HepG2 (cell line): ENCODE results near the gene ZNF526. TPM values are rescaled to one million over a fixed set of nuclear protein-coding genes. Genes with fewer than 3 reads are reported as not detected.

Experiments used
- ATAC-seq: fragments of 200-7000 bp; cut with Tn5 transposase; 3 replicates; pipeline ENCODE4 v1.9.1; 2020; ENCODE audit warnings: mild to moderate bottlenecking, moderate library complexity
- BruUV-seq: library from RNA; stranded (reverse); fragments of 400-500 nt; replicated peaks from 2 replicates; lab custom pipeline; 2021; lab: Mats Ljungman, UMichigan
- CTCF ChIA-PET: fragments of 300-600 bp; formaldehyde crosslinking; extraction: SDS; loops from one replicate; lab custom pipeline; 2021; ENCODE audit warnings: low total read pairs, inconsistent platforms, low intra/inter-chr PET ratio; lab: Yijun Ruan, JAX
- POLR2A ChIA-PET: fragments of 350-600 bp; sonication (Branson Sonifier 250); formaldehyde crosslinking; loops from one replicate; lab custom pipeline; 2020; ENCODE audit warnings: antibody characterized with exemption, inconsistent platforms; lab: Yijun Ruan, JAX
- DNase-seq: peaks from one replicate; pipeline ENCODE4 v3.0.0-alpha.2; 2015; ENCODE audit warnings: low spot score
- FAIRE-seq: peaks from 3 replicates; lab custom pipeline; 2011; peaks lifted over from hg19 to GRCh38; lab: Jason Lieb, UNC
- H2AFZ ChIP-seq: one replicate; pipeline ENCODE4 v1.6.1; 2011; ENCODE audit warnings: low read length, inconsistent platforms
- H3K27ac ChIP-seq: fragments of 300-600 bp; 3 replicates; pipeline ENCODE4 v1.8.0; 2011; ENCODE audit warnings: mixed run types, mild to moderate bottlenecking, mixed read lengths, low read length, inconsistent platforms; ENCODE audit not compliant: insufficient read depth; ENCODE audit errors: extremely low read length
- H3K27me3 ChIP-seq, 2 experiments: fragments of 200-600 bp in 1 of 2; 2 replicates in 1 of 2; 3 replicates in 1 of 2; pipeline versions ENCODE4 v1.6.0 to v1.8.0; 2011; ENCODE audit warnings: low read length in 2 of 2, mild to moderate bottlenecking in 2 of 2, moderate library complexity in 2 of 2, inconsistent platforms in 1 of 2; ENCODE audit not compliant: insufficient read depth in 2 of 2, control insufficient read depth in 1 of 2
- H3K36me3 ChIP-seq, 2 experiments: fragments of 200-600 bp in 1 of 2; replicated peaks in 1 of 2; 2 replicates in 1 of 2; 3 replicates in 1 of 2; pipeline versions ENCODE4 v1.5.1 to v1.8.0; 2011; ENCODE audit warnings: low read length in 2 of 2, inconsistent platforms in 1 of 2; ENCODE audit not compliant: insufficient read depth in 2 of 2, control insufficient read depth in 1 of 2
- H3K4me1 ChIP-seq: 2 replicates; pipeline ENCODE4 v1.5.1; 2012; ENCODE audit warnings: low read length, inconsistent platforms; ENCODE audit not compliant: insufficient read depth
- H3K4me2 ChIP-seq: 2 replicates; pipeline ENCODE4 v1.6.0; 2011; ENCODE audit warnings: low read depth, low read length, inconsistent platforms
- H3K4me3 ChIP-seq, 3 experiments: fragments of 200-600 bp in 1 of 3; sonication (generic), shearing (Covaris generic) in 1 of 3; replicated peaks in 1 of 3; 2 replicates each; pipeline ENCODE4 v1.5.1; 2011 to 2016; ENCODE audit warnings: low read length in 3 of 3, inconsistent platforms in 2 of 3, low read depth in 2 of 3, mild to moderate bottlenecking in 2 of 3, control low read depth in 1 of 3, mixed read lengths in 1 of 3; ENCODE audit not compliant: insufficient read depth in 1 of 3
- H3K79me2 ChIP-seq: one replicate; pipeline ENCODE4 v1.6.1; 2011; ENCODE audit warnings: low read length, inconsistent platforms; ENCODE audit not compliant: insufficient read depth
- H3K9ac ChIP-seq: 2 replicates; pipeline ENCODE4 v1.6.0; 2011; ENCODE audit warnings: mild to moderate bottlenecking, low read depth, low read length, inconsistent platforms; ENCODE audit not compliant: insufficient read depth
- H3K9me3 ChIP-seq: 2 replicates; pipeline ENCODE4 v1.5.1; 2012; ENCODE audit warnings: mild to moderate bottlenecking, low read length
- H4K20me1 ChIP-seq: 2 replicates; pipeline ENCODE4 v1.6.0; 2011; ENCODE audit warnings: inconsistent platforms, mild to moderate bottlenecking, low read length, moderate library complexity; ENCODE audit not compliant: insufficient read depth
- CBX1 ChIP-seq: IDR thresholded peaks from one replicate; pipeline ENCODE4 v1.6.1; 2016; ENCODE audit warnings: antibody characterized with exemption, low read depth
- CCDC6 ChIP-seq: sonication (generic); formaldehyde crosslinking; IDR thresholded peaks from 2 replicates; pipeline ENCODE4 v1.8.1; 2022; ENCODE audit warnings: mild to moderate bottlenecking, missing genetic modification reagents, moderate library complexity
- DNMT1 ChIP-seq: sonication (generic); formaldehyde crosslinking; IDR thresholded peaks from 2 replicates; pipeline ENCODE4 v1.5.1; 2020; ENCODE audit warnings: mild to moderate bottlenecking, missing genetic modification reagents
- FOXM1 ChIP-seq: sonication (generic); formaldehyde crosslinking; IDR thresholded peaks from 2 replicates; pipeline ENCODE4 v1.5.0; 2020; ENCODE audit warnings: missing genetic modification reagents
- GLI4 ChIP-seq: sonication (generic); formaldehyde crosslinking; IDR thresholded peaks from 2 replicates; pipeline ENCODE4 v1.5.1; 2020; ENCODE audit warnings: missing genetic modification reagents, mild to moderate bottlenecking, moderate library complexity, borderline replicate concordance
- HNRNPK ChIP-seq: fragments of 200-400 bp; formaldehyde crosslinking; IDR thresholded peaks from 2 replicates; pipeline ENCODE4 v1.6.1; 2018; ENCODE audit warnings: low read length, low read depth, moderate library complexity, mild to moderate bottlenecking; ENCODE audit not compliant: poor library complexity, severe bottlenecking
- JUNB ChIP-seq: sonication (generic); formaldehyde crosslinking; IDR thresholded peaks from 2 replicates; pipeline ENCODE4 v1.8.0; 2022; ENCODE audit warnings: missing genetic modification reagents, mild to moderate bottlenecking, borderline replicate concordance
- PITX1 ChIP-seq: sonication (generic); formaldehyde crosslinking; IDR thresholded peaks from 2 replicates; pipeline ENCODE4 v1.5.1; 2020; ENCODE audit warnings: mild to moderate bottlenecking, missing genetic modification reagents
- PTBP1 ChIP-seq: fragments of 200-400 bp; formaldehyde crosslinking; IDR thresholded peaks from 2 replicates; pipeline ENCODE4 v1.6.1; 2018; ENCODE audit warnings: low read length, low read depth; ENCODE audit not compliant: poor library complexity, severe bottlenecking
- ZNF431 ChIP-seq: sonication (generic); formaldehyde crosslinking; IDR thresholded peaks from 2 replicates; pipeline ENCODE4 v1.9.0; 2022; ENCODE audit warnings: missing genetic modification reagents, low read depth, mild to moderate bottlenecking, borderline replicate concordance
- ZNF720 ChIP-seq: sonication (generic); formaldehyde crosslinking; IDR thresholded peaks from 2 replicates; pipeline ENCODE4 v1.4.0; 2020; ENCODE audit warnings: missing genetic modification reagents
- ZNF790 ChIP-seq: sonication (generic); formaldehyde crosslinking; IDR thresholded peaks from 2 replicates; pipeline ENCODE4 v1.8.0; 2022; ENCODE audit warnings: missing genetic modification reagents, mild to moderate bottlenecking, borderline replicate concordance
- ZSCAN22 ChIP-seq: sonication (generic); formaldehyde crosslinking; IDR thresholded peaks from 2 replicates; pipeline ENCODE4 v1.4.0; 2020; ENCODE audit warnings: mild to moderate bottlenecking, missing genetic modification reagents
- ZSCAN31 ChIP-seq: sonication (generic); formaldehyde crosslinking; IDR thresholded peaks from 2 replicates; pipeline ENCODE4 v1.5.0; 2020; ENCODE audit warnings: low read depth, mild to moderate bottlenecking, missing genetic modification reagents
- WGBS: methylation state at CpG from one replicate; pipeline ENCODE4 v1.1.6; 2017; ENCODE audit warnings: low lambda C conversion rate; 5-methylcytosine and 5-hydroxymethylcytosine counted together
- in situ Hi-C: cut with HindIII; loops from 2 replicates; pipeline ENCODE4 v1.10.0; 2017; ENCODE audit warnings: low pct_unique_long_range_greater_than_20kb; ENCODE audit not compliant: extremely low pct_ligation_motif_present
- intact Hi-C: fragments of 100-400 bp; cut with micrococcal nuclease; formaldehyde crosslinking; loops from one replicate; pipeline ENCODE4 v1.10.0; 2022; ENCODE audit not compliant: unreplicated experiment
- polyA plus RNA-seq, 8 experiments: library from polyadenylated mRNA; depleted of rRNA in 3 of 8; stranded (reverse) in 7 of 8; unstranded in 1 of 8; fragments of >200 nt; fragmentation: Illumina TruSeq in 4 of 8; extraction: Trizol in 4 of 8; gene quantifications; 2 replicates each; pipeline versions ENCODE4 v1.2.1 to v1.2.3, GENCODE V29; 2011 to 2016; ENCODE audit warnings: low read depth in 4 of 8, missing spikeins in 1 of 8, mixed read lengths in 1 of 8; ENCODE audit not compliant: insufficient read depth in 1 of 8
- total RNA-seq, 5 experiments: library from RNA; depleted of rRNA; stranded (reverse); fragments of >200 nt; fragmentation: Illumina TruSeq; extraction: Trizol; gene quantifications; 2 replicates each; pipeline ENCODE4 v1.2.3, GENCODE V29; 2016; ENCODE audit warnings: low read depth in 1 of 5

ZNF526 gene
- total and polyA plus RNA-seq, 2 of the 13 experiments (the other 11 are each of a cell fraction or from before 2014, with no cell fraction given) = 3.3 to 8.4 TPM

DNA sequence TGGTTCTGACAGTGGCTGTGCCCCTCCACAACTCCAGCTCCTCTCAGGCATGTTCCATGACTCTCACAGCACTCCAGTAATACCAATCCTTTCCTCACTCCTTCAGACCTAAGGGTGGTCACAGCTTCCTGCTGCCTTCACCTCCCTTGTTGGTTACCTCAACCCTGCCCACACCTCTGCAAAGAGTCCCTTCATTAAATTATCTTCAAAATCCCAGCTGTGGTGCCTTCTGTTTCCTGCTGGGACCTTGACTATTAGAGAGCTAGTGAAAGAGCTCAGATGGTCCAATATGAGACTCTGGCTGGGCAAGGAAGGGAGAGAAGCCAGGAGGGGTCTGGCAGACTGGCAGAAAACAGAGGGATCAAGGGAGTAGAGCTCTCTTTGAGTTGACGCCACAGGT is 28.8 kb upstream of the ZNF526 start:
- Histone ChIP-seq H3K27me3 (peaks cover 5 to 19% of the 10 kb centered on the region in 2 experiments; a peak in 3 of 5 replicates), H4K20me1 (no peaks in the 10 kb centered on the region), H3K36me3 (no peaks in the 10 kb centered on the region), H3K9me3 (peaks cover 4% of the 10 kb centered on the region; the same call in 1 of the 2 replicates), H3K79me2 (no peaks in the 10 kb centered on the region), H3K9ac (no peak overlapping the region), H3K4me1 (peaks cover 9% of the 10 kb centered on the region; the same call in 1 of the 2 replicates), H2AFZ (no peak overlapping the region), H3K4me2 (no peak overlapping the region)
- ATAC-seq (no peak), DNase-seq (no peak)
- no TSS peak for BruUV-seq
- 41% methylated on average over 1 of the region's 1 CpG for WGBS
- intact Hi-C loops = no loop called here
- CTCF ChIA-PET = no interaction called here
- TF ChIP-seq ZSCAN31 (CRISPR knock-in tag) (no peak), GLI4 (no peak), DNMT1 (CRISPR knock-in tag) (no peak), CBX1 (no peak), JUNB (CRISPR knock-in tag) (no peak), ZNF720 (CRISPR knock-in tag) (no peak), FOXM1 (CRISPR knock-in tag) (no peak), PTBP1 (no peak), PITX1 (CRISPR knock-in tag) (no peak), HNRNPK (no peak), ZSCAN22 (CRISPR knock-in tag) (no peak), CCDC6 (no peak), ZNF431 (CRISPR knock-in tag) (no peak), ZNF790 (CRISPR knock-in tag) (no peak)
- TF ChIP-seq, all 625 proteins: peak for 0
- no peak for FAIRE-seq
- POLR2A ChIA-PET = interaction anchor here (1.2 kb wide), 1 partner anchor 25 kb away, joined by 3 read pairs; no protein-coding TSS in a partner anchor
- H3K27ac ChIP-seq = no peak overlapping the region
- in situ Hi-C loops = no loop called here
- H3K4me3 ChIP-seq = no peak overlapping the region
